ENCODE data around the gene ZNF385A.

ZNF385A gene

DNA sequence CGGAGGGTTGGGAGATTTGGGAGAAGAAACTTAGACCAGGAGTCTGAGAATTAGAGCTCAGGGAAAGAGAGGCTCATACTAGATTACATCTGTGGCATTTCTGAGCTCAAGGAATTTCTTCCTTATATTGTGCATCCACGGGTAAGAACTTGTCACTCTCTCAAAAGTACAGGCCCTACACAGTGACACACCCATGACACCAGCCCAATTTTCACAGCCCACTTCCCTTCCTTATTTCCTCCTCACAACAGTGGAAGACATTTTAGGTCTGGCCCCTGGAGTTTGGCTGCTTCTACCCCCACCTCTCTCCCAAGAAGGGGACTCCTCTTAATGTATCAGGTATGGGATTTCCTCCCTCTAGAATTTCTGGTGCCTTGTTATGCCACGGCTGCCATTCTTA lies 9.2 kb upstream of the ZNF385A start:
- no peak for DNase-seq (ENCODE audit: low read depth, low spot score)

DNA sequence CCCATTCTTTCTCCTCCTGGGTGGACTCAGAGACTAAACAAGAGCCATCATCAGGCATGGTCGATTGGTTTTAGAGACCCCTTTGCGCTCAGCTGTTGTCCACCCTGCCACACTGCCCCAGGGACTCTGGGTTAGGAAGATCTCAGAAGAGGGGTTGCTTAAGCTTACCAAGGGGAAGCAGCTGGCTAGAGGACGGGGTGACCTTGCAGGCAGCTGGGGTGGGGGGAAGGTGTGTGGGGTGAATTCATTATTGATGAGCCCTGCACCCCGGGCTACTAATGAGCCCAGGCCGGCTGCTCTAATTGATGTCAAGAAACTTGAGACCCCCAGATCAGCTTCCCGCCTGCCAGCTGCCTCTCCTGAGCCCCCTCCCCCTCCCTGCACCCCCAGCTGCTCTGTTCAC lies 8.7 kb upstream of the ZNF385A start:
- DNase-seq (ENCODE audit: low read depth, low spot score): no peak

GRCh38 chr12:54392485-54393206 lies 8.1 kb upstream of the ZNF385A start:
- no peak for DNase-seq (ENCODE audit: low read depth, low spot score)

DNA sequence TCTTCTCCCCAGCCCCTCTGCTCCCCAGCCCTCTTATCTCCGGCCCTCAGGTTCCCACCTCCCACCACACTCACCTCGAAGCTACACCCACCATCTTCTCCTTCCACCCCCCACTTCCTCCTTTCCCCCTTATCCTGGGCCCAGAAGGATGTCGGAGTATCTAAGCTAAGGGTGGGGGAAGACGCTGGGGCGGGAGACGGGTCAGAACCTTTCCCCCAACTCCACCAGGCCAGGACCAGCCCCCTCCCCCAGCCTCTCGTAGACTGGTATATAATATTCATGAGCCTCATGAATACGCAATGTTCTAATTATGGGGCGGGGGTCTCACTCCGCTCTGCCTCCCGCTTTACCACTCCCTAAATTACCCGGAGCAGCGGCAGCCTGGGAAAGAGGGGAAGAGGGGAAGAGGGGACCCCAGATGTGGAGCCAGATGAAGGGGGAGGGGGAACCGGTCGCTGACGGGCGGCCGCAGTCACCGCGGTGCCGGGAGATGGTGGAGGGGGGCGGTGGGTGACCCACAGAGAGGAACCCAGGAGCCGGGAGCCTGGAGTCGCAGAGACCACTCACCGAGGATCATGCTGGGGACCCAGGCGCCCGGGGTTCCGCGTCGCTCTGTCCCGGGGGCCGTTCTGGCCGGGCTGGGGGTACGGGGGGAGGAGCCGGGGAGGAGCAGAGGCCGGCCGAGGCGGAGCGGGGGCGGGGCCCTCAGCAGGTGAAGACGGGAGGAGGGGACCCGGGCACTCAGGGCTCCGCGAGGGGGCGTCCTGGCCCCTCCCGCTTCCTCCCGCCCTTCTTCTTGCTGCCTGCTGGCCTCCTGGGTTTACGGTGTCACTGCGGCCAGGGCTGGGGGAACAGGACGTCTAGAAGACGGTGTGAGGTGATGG lies 6.4 kb upstream of the ZNF385A start:
- peak; percentile 57 for DNase-seq (ENCODE audit: low read depth, low spot score)

- DNase-seq (ENCODE audit: low read depth, low spot score): no peak
These were observed 5.7 kb upstream of the ZNF385A start for GRCh38 chr12:54390176-54390667.

GRCh38 chr12:54389607-54390175 lies 5.2 kb upstream of the ZNF385A start:
- no peak for DNase-seq (ENCODE audit: low read depth, low spot score)

DNA sequence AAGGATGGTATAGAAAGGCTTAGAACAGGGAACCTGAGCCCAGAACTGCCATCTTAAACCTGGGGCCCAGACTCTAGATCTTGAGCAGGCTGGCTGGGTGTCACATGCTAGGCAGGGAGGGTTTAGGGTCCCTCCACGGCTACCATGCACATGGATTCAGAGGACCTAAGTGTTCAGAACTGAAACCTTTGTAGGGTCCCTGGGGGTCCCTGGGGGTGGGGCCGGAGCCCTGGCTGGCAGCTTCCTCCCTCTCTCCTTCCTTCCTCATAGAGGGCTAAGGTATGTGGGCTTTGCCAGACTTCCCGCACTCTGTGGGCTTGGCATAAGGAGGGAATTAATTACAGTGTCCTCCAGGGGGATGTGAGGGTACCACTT lies 4.6 kb upstream of the ZNF385A start:
- DNase-seq (ENCODE audit: low read depth, low spot score): no peak

DNA sequence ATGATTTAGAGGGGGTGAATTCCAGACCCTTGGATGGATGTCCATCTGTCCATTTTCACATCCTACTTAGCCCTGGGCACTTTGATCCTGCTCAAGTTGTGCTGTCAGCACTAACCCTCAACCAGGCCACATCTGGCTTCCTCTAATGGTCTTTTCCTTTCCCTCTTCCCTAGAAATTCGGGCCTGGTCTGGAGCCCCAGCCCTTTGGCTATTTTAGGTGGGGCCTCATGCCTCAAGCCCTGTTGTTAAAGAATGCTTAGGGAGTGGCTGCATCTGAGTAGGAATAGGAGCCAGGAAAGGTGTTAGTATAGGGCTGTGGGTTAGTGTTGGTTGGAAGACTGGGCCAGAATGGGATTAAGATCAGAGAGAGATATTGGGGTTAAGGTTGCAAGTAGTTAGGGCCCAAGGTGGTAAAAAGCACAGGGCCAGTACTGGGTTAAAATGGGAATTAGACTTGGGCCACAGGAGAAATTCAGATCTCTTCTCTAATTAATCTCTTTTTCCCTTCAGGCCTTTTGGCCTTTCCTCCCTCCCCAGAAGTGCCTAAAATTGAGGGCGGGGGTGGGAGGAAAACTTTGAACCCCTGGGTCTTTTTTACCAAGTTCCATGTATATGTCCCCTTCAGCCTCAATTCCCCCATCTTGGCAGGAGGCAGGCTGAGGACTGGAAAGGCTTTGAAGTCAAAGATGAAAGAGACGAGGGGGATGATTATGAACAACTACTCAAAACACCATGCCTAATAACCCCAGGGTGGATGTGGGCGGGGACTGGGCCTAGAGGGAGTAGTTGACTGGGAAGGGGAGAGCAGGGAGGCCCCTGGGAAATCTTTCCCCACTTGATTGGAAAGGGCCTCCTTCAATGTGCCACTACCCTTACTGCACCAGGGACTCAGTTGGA lies 4.0 kb upstream of the ZNF385A start:
- DNase-seq (ENCODE audit: low read depth, low spot score): no peak

DNA sequence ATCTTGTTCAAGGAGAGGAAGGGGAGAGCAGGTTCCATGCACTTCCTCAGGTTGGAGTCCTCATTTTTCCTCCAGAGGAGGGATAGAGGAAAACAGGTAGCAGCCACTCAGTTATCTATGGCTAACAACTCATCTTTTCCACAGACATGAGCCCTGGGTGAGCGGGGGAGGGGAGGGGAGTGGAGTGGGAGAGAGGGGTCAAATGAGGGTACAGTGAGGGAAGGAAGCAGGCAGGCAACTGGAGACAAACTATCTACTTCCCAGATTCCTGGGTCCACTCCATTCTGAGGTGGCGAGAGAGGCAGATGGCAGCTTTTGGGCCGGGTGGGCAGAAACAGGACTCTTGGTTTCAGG lies 2.6 kb upstream of the ZNF385A start:
- no peak for DNase-seq (ENCODE audit: low read depth, low spot score)

GRCh38 chr12:54386403-54387113 lies 2.0 kb upstream of the ZNF385A start:
- DNase-seq (ENCODE audit: low read depth, low spot score): no peak

- no peak for DNase-seq (ENCODE audit: low read depth, low spot score)
These were observed 850 bp upstream of the ZNF385A start for GRCh38 chr12:54385251-54385914.

- DNase-seq (ENCODE audit: low read depth, low spot score): peak; percentile 54
These were observed 1.4 kb downstream of the ZNF385A start for GRCh38 chr12:54383041-54383609.

DNA sequence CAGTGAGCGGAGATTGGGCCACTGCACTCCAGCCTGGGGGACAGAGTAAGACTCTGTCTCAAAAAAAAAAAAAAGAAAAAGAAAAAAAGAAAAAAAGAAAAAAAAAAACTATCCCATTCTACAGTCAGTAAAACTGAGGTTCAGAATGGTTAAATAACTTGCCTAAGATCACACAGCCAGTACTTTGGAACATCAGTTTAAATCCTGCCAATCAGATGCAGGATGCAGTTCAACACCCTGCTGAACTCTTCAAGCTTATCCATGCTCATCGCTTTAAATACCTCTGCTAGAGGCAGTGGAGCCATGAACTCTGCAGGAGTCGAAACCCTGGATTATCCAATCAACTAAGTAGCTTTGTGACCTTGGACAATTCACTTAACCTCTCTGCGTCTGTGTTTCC lies 3.4 kb downstream of the ZNF385A start:
- DNase-seq (ENCODE audit: low read depth, low spot score): no peak

DNA sequence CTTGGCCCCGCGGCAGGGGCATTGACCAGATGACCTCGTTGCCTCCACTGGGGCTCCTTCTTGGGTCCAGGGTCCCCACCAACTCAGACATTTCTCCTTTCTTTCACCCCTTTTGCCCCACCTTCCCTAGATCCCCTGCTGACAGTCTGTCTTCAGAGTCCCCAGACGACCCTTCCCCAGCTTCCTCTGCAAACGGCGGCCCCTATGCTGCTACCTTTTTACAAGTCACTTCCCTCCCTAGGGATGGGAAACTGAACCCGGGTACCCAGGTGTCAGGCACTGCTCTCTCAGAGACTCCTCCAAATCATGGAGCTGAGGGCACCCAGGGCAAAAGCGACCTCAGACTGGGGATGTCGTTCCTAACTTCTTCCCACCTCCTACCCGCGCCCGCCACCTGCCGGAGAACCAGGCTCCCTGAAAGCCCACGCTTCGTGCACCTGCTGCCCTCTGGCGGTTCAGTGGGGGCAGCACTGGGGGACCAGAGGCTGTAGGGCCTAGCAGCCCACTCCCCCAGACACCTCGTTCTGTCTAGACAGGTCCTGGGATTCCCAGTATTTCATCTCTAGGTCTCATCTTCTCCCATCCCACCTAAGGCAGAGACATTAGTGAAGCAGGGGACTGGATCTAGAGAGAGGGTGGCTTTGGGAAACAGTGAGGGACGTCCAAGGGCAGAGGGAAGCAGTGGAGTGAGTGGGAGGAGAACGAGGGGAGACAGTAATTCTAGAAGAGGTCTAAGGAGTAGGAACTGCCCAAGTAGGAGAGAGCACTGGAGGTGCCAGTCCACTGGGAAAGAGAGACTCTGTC lies 4.9 kb downstream of the ZNF385A start:
- DNase-seq (ENCODE audit: low read depth, low spot score): peak; percentile 95

DNA sequence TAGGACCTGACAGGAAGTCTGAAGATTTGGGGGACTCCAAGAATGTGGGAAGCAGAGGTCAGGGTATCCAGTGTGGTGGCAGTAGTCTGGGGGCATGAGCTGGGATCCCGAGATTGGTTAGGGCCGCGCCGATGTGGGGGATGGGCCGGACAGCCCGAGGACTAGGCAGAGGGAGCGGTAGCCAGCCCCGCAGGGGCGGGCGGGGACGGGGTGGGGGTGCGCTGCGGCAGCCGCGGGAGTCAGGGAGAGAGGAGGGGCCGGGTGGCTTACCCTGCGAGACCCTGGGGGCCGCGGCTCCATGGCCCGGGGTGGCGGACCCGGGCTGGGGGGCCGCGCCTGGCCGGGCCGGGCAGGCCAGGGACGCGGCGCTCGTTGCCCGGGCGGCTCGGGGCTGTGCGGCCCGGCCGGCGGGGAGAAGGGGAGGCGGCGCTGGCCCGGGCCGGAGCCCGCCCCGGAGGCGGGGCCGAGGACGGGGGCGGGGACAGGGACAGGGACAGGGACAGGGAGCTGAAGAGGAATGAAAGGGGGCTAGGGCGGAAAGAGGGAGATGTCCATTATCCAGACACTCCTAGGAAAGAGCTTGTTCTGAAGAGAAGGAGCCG lies 5.6 kb downstream of the ZNF385A start:
- DNase-seq (ENCODE audit: low read depth, low spot score): peak; percentile 79

DNA sequence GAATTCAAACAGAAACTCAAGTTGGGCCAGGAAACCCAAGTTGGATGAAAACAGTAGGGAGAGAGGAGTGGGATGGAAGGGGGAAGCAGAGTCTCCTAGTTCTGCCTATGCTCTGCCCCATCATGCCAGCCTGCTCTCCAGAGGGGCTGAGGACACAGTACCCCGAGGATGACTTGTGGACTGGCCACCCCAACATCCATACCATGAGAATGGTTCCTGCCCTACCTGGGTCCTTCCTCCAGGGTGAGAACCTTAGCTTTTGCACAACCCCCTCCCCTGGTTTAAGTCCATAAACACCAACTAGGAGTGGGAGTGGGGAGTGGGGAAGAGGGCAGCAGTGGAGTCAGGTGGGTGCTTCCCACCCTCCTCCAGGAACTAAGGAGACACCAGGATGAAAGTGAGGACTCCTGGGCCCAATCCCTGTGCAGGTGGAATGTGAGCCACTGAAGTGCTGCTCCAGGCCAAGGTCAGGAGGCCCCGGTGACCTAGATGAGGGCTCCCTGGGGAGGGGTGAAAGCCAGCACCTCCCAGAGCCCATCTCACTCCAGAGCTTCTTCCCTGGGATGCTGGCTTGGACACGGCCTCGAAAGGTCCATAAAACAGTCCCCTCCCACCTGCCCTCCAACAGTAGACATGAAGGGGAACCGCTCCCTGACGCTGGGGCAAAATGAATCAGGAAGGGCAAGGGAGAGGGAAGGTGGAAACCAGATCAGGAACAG lies 6.6 kb downstream of the ZNF385A start:
- no peak for DNase-seq (ENCODE audit: low read depth, low spot score)

DNA sequence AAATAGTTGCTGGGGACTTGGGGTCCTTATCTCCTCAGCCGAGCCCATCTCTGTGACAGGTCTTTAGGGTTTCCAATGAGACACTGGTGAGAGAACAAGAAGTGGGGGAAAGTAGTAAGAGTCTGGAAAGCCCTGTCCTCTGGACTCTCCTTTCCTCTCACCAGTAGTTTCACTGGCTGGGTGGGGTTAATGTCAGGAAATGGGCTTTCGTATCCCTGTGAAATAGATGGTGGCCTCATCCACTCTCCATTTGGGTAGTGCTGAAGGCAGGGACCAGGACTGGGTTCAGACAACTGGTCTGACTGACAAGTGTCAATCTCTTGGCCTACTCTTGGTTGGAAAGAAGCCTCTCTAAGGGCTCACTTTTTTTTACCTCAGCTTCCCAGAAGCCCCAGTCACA lies 7.5 kb downstream of the ZNF385A start:
- DNase-seq (ENCODE audit: low read depth, low spot score): no peak

DNA sequence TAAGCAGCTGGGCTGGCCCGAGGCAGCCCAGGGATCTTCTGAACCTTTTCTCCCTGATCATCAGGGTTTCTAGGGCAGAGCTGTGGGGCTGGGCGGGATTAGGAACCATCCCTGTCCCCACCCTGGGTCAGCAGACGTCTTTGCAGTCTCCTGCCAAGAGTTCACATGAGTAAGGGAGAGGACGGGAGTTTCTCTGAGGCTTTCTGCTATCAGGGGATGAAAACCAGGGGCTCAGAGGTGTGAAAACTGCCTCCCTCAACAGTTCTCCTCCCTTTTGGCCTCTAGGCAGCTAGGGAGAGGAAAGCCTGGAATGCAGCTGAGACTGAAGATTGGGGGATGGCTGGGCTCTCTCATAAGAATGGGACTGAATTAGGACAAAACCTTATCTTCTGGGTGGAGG lies 7.9 kb downstream of the ZNF385A start:
- no peak for DNase-seq (ENCODE audit: low read depth, low spot score)

Data from astrocyte of the hippocampus (primary cell).